OCI-LY7 (cell line): ENCODE data around the gene CARNS1.

ENCODE experiments used
- EZH2phosphoT487 ChIP-seq: fragments of 200-600 bp; sonication (generic); IDR thresholded peaks from 2 replicates; pipeline ENCODE4 v1.6.1; 2018; ENCODE audit warnings: low read depth, borderline replicate concordance, mild to moderate bottlenecking, mixed run types, antibody characterized with exemption, low read length, moderate library complexity, mixed read lengths
- TF ChIP-seq, protein P1 (sequence below): fragments of 200-600 bp; sonication (generic); conservative IDR thresholded peaks from 2 replicates; pipeline ENCODE4 v1.5.1; 2014; ENCODE audit warnings: mild to moderate bottlenecking, antibody characterized with exemption, low read length, moderate library complexity, mixed read lengths

DNA sequence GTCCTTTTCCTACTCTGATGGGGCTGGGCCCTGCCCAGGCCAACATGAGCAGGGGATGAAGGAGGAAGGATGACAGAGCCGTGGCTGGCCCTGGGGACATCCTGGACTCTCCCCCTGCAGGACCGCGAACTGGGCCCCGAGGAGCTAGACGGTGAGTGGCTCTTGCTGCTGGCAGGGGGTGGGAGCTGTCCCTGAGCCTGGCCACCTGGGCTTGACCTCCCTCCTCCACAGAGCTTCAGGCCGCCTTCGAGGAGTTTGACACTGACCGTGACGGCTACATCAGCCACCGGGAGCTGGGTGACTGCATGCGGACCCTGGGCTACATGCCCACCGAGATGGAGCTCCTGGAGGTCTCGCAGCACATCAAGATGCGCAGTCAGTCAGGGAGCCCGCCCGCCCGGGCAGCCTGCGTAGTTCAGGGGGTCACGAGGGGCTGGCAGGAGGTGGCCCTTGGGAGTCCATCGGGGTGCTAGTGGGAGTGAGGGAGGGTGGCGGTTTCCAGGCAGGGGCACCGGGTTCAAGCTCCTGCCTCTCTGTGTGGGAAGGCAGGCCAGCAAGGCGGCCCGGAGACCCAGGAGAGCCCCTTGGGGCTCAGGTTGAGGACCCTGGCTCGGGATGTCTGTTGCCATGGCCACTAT is 40.7 kb downstream of the CARNS1 start:
- TF ChIP-seq, protein P1, sequence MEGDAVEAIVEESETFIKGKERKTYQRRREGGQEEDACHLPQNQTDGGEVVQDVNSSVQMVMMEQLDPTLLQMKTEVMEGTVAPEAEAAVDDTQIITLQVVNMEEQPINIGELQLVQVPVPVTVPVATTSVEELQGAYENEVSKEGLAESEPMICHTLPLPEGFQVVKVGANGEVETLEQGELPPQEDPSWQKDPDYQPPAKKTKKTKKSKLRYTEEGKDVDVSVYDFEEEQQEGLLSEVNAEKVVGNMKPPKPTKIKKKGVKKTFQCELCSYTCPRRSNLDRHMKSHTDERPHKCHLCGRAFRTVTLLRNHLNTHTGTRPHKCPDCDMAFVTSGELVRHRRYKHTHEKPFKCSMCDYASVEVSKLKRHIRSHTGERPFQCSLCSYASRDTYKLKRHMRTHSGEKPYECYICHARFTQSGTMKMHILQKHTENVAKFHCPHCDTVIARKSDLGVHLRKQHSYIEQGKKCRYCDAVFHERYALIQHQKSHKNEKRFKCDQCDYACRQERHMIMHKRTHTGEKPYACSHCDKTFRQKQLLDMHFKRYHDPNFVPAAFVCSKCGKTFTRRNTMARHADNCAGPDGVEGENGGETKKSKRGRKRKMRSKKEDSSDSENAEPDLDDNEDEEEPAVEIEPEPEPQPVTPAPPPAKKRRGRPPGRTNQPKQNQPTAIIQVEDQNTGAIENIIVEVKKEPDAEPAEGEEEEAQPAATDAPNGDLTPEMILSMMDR = no peak
- no peak for TF ChIP-seq EZH2phosphoT487
